ENCODE data around the gene TNIK. TPM values are rescaled to one million over a fixed set of nuclear protein-coding genes. Genes with fewer than 3 reads are reported as not detected.

The TNIK gene
- total RNA-seq, 1 experiment from 2014 or later: 22.4 TPM

- Histone ChIP-seq H3K36me3 (ENCODE audit: control insufficient read depth, insufficient read depth, low read length) (no peaks in the 10 kb centered on the region; the same call in 1 of the 2 replicates), H3K9me3 (peaks cover 6% of the 10 kb centered on the region; the same call in 1 of the 2 replicates), H3K4me3 (ENCODE audit: low read depth, low read length) (no peak overlapping the region), H3K27me3 (replicated peaks; ENCODE audit: control insufficient read depth, insufficient read depth, low read length) (no peaks in the 10 kb centered on the region), H3K4me1 (peaks cover 29% of the 10 kb centered on the region)
- peaks cover 12% of the 10 kb centered on the region for H3K4me1 Mint-ChIP-seq (ENCODE audit: low read depth, unreplicated experiment)
- no peak overlapping the region for H3K27ac Mint-ChIP-seq (ENCODE audit: unreplicated experiment)
- H3K4me3 Mint-ChIP-seq (ENCODE audit: unreplicated experiment): no peak overlapping the region
- intact Hi-C loops (cut with micrococcal nuclease; ENCODE audit: unreplicated experiment): no loop called here
- H3K27me3 Mint-ChIP-seq (ENCODE audit: insufficient read depth, unreplicated experiment): no peaks in the 10 kb centered on the region
- BruUV-seq (replicated peaks): no TSS peak
- TF ChIP-seq CTCF (IDR thresholded peaks at IDR 0.05; ENCODE audit: insufficient read depth in 1 of 2, low read depth in 1 of 2, low read length in 1 of 2, severe bottlenecking in 1 of 2, unreplicated experiment in 1 of 2): no peak
- ChIA-PET CTCF (interaction anchor here (0.7 kb wide), 1 partner anchor 611 kb away, joined by 3 read pairs; no protein-coding TSS in a partner anchor), POLR2A (no interaction called here)
- H3K36me3 Mint-ChIP-seq (ENCODE audit: insufficient read depth, unreplicated experiment): peaks cover 31% of the 10 kb centered on the region
- peaks cover 14% of the 10 kb centered on the region for H3K9me3 Mint-ChIP-seq (ENCODE audit: unreplicated experiment)
- no peak for DNase-seq
Observed at GRCh38 chr3:171160325-171160724, 299.9 kb downstream of the TNIK start.

GRCh38 chr3:171159822-171160157 is 300.4 kb downstream of the TNIK start:
- POLR2A ChIA-PET: no interaction called here

GRCh38 chr3:171159024-171159821 is 301.0 kb downstream of the TNIK start:
- H3K9me3 Mint-ChIP-seq (ENCODE audit: unreplicated experiment): peaks cover 14% of the 10 kb centered on the region
- ChIA-PET POLR2A (no interaction called here), CTCF (no interaction called here)
- TF ChIP-seq CTCF (IDR thresholded peaks at IDR 0.05; ENCODE audit: insufficient read depth in 1 of 2, low read depth in 1 of 2, low read length in 1 of 2, severe bottlenecking in 1 of 2, unreplicated experiment in 1 of 2): no peak
- H3K36me3 Mint-ChIP-seq (ENCODE audit: insufficient read depth, unreplicated experiment): peaks cover 28% of the 10 kb centered on the region
- BruUV-seq (replicated peaks): no TSS peak
- no peak overlapping the region for H3K4me3 Mint-ChIP-seq (ENCODE audit: unreplicated experiment)
- H3K4me1 Mint-ChIP-seq (ENCODE audit: low read depth, unreplicated experiment): peaks cover 17% of the 10 kb centered on the region
- no peak for DNase-seq
- Histone ChIP-seq H3K4me1 (peaks cover 31% of the 10 kb centered on the region), H3K9me3 (peaks cover 6% of the 10 kb centered on the region; the same call in 1 of the 2 replicates), H3K4me3 (ENCODE audit: low read depth, low read length) (no peak overlapping the region), H3K27me3 (replicated peaks; ENCODE audit: control insufficient read depth, insufficient read depth, low read length) (no peaks in the 10 kb centered on the region), H3K36me3 (ENCODE audit: control insufficient read depth, insufficient read depth, low read length) (no peaks in the 10 kb centered on the region; the same call in 1 of the 2 replicates)
- H3K27ac Mint-ChIP-seq (ENCODE audit: unreplicated experiment): peak overlapping the region; percentile 26
- intact Hi-C loops (cut with micrococcal nuclease; ENCODE audit: unreplicated experiment): no loop called here
- no peaks in the 10 kb centered on the region for H3K27me3 Mint-ChIP-seq (ENCODE audit: insufficient read depth, unreplicated experiment)

More at GRCh38 chr3:171159822-171160157, 300.4 kb downstream of the TNIK start:
- BruUV-seq (replicated peaks): no TSS peak
- H3K9me3 Mint-ChIP-seq (ENCODE audit: unreplicated experiment): peaks cover 14% of the 10 kb centered on the region
- H3K4me1 ChIP-seq: peaks cover 31% of the 10 kb centered on the region
- H3K4me3 ChIP-seq (ENCODE audit: low read depth, low read length): no peak overlapping the region
- H3K9me3 ChIP-seq: peaks cover 6% of the 10 kb centered on the region; the same call in 1 of the 2 replicates
- no peaks in the 10 kb centered on the region; the same call in 1 of the 2 replicates for H3K36me3 ChIP-seq (ENCODE audit: control insufficient read depth, insufficient read depth, low read length)
- H3K27me3 Mint-ChIP-seq (ENCODE audit: insufficient read depth, unreplicated experiment): no peaks in the 10 kb centered on the region
- H3K4me1 Mint-ChIP-seq (ENCODE audit: low read depth, unreplicated experiment): peaks cover 17% of the 10 kb centered on the region
- no peak for DNase-seq
- CTCF ChIA-PET: interaction anchor here (0.7 kb wide), 1 partner anchor 611 kb away, joined by 3 read pairs; no protein-coding TSS in a partner anchor
- no peaks in the 10 kb centered on the region for H3K27me3 ChIP-seq (replicated peaks; ENCODE audit: control insufficient read depth, insufficient read depth, low read length)
- H3K27ac Mint-ChIP-seq (ENCODE audit: unreplicated experiment): no peak overlapping the region
- no peak overlapping the region for H3K4me3 Mint-ChIP-seq (ENCODE audit: unreplicated experiment)
- intact Hi-C loops (cut with micrococcal nuclease; ENCODE audit: unreplicated experiment): no loop called here
- H3K36me3 Mint-ChIP-seq (ENCODE audit: insufficient read depth, unreplicated experiment): peaks cover 29% of the 10 kb centered on the region
- no peak for TF ChIP-seq CTCF (IDR thresholded peaks at IDR 0.05; ENCODE audit: insufficient read depth in 1 of 2, low read depth in 1 of 2, low read length in 1 of 2, severe bottlenecking in 1 of 2, unreplicated experiment in 1 of 2)

Measured in Caco-2 (cell line).